Stimulated activated memory B cell treated with anti-CD40 and anti-IgM and Interleukin-4, amounts not matched to agents 10 μg/mL and 1 μg/mL and 100 μg/mL, for 72 hours (primary cell): ENCODE measurements around the gene KRCC1.
"Not testable (repeated sequence)": the region's sequence is repeated elsewhere in the genome, so short reads cannot be mapped to it uniquely, and the experiment has no call there.

Experiments used
- ATAC-seq: fragments of 150-1000 bp; cut with Tn5 transposase; 2 replicates; pipeline ENCODE4 v1.10.0; 2021
- H3K27ac Mint-ChIP-seq: one replicate; pipeline ENCODE4 v1.8.0; 2022; ENCODE audit warnings: mild to moderate bottlenecking, mixed read lengths
- H3K27me3 Mint-ChIP-seq: one replicate; pipeline ENCODE4 v1.8.0; 2022; ENCODE audit warnings: mixed read lengths
- H3K36me3 Mint-ChIP-seq: one replicate; pipeline ENCODE4 v1.8.0; 2022; ENCODE audit warnings: mixed read lengths
- H3K4me1 Mint-ChIP-seq: one replicate; pipeline ENCODE4 v1.8.0; 2022; ENCODE audit warnings: mixed read lengths
- H3K4me3 Mint-ChIP-seq: one replicate; pipeline ENCODE4 v1.8.0; 2022; ENCODE audit warnings: mild to moderate bottlenecking, moderate library complexity, mixed read lengths
- H3K9me3 Mint-ChIP-seq: one replicate; pipeline ENCODE4 v1.8.0; 2022; ENCODE audit warnings: mixed read lengths

Gene KRCC1

GRCh38 chr2:88006912-88007439 lies 48.6 kb downstream of the KRCC1 start:
- H3K36me3 Mint-ChIP-seq, result no peaks in the 10 kb centered on the region
- ATAC-seq, result no peak
- no peak overlapping the region for H3K27ac Mint-ChIP-seq
- no peaks in the 10 kb centered on the region for H3K9me3 Mint-ChIP-seq
- peaks cover 10% of the 10 kb centered on the region for H3K4me1 Mint-ChIP-seq
- H3K27me3 Mint-ChIP-seq, result no peaks in the 10 kb centered on the region
- no peak overlapping the region for H3K4me3 Mint-ChIP-seq

- H3K27me3 Mint-ChIP-seq, result no peaks in the 10 kb centered on the region
- peaks cover 21% of the 10 kb centered on the region for H3K4me1 Mint-ChIP-seq
- no peak for ATAC-seq
- no peak overlapping the region for H3K4me3 Mint-ChIP-seq
- no peaks in the 10 kb centered on the region for H3K36me3 Mint-ChIP-seq
- H3K9me3 Mint-ChIP-seq, result no peaks in the 10 kb centered on the region
- peak overlapping the region; percentile 16 for H3K27ac Mint-ChIP-seq
Measured at GRCh38 chr2:88005776-88006175, 49.8 kb downstream of the KRCC1 start.

- H3K27ac Mint-ChIP-seq, result peak overlapping the region; percentile 64
- no peak for ATAC-seq
Measured at GRCh38 chr2:88003074-88003755, 52.4 kb downstream of the KRCC1 start.

GRCh38 chr2:88002359-88002707 lies 53.2 kb downstream of the KRCC1 start:
- no peak for ATAC-seq
- H3K9me3 Mint-ChIP-seq, result no peaks in the 10 kb centered on the region
- H3K36me3 Mint-ChIP-seq, result no peaks in the 10 kb centered on the region
- H3K27ac Mint-ChIP-seq, result peak overlapping the region; percentile 72
- H3K4me3 Mint-ChIP-seq, result no peak overlapping the region
- H3K4me1 Mint-ChIP-seq, result peaks cover 21% of the 10 kb centered on the region
- no peaks in the 10 kb centered on the region for H3K27me3 Mint-ChIP-seq

More at GRCh38 chr2:88003074-88003755, 52.4 kb downstream of the KRCC1 start:
- H3K9me3 Mint-ChIP-seq, result no peaks in the 10 kb centered on the region
- H3K4me3 Mint-ChIP-seq, result no peak overlapping the region
- H3K36me3 Mint-ChIP-seq, result no peaks in the 10 kb centered on the region
- peaks cover 21% of the 10 kb centered on the region for H3K4me1 Mint-ChIP-seq
- no peaks in the 10 kb centered on the region for H3K27me3 Mint-ChIP-seq

DNA sequence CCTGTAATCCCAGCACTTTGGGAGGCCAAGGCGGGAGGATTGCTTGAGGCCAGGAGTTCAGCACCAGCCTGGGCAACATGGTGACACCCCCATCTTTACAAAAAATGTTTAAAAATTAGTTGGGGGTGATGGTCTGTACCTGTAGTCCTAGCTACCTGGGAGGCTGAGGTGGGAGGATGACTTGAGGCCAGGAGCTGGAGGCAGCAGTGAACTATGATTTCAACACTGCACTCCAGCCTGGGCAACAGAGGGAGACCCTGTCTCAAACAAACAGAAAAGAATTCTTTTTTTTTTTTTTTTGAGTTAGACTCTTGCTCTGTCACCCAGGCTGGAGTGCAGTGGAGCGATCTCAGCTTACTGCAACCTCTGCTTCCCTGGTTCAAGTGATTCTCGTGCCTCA lies 55.1 kb downstream of the KRCC1 start:
- Mint-ChIP-seq H3K4me1 (peaks cover 26% of the 10 kb centered on the region), H3K27ac (peak overlapping the region; percentile 72)
- not testable (repeated sequence) for H3K4me3 Mint-ChIP-seq, H3K27me3 Mint-ChIP-seq, H3K36me3 Mint-ChIP-seq, H3K9me3 Mint-ChIP-seq, ATAC-seq

DNA sequence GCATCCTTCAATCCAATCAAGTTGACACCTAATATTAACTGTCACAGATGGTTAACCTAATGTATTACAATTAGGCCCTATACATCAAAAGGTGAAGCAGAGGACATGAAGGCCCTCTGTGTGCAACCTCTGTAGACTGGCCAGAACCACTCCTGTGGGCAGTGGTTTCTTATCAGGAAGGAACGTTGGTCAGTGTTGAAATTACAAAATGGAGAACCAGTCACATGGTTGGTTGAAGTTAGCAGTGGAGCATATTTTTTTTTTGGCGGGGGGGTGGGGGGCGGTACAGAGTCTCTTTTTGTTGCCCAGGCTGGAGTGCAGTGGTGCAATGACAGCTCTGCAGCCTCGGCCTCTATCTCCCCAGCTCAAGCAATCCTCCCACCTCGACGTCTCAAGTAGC lies 59.0 kb downstream of the KRCC1 start:
- Mint-ChIP-seq H3K4me1 (peaks cover 20% of the 10 kb centered on the region), H3K9me3 (peaks cover 3% of the 10 kb centered on the region), H3K27ac (no peak overlapping the region), H3K4me3 (no peak overlapping the region), H3K36me3 (no peaks in the 10 kb centered on the region), H3K27me3 (no peaks in the 10 kb centered on the region)
- ATAC-seq, result no peak

DNA sequence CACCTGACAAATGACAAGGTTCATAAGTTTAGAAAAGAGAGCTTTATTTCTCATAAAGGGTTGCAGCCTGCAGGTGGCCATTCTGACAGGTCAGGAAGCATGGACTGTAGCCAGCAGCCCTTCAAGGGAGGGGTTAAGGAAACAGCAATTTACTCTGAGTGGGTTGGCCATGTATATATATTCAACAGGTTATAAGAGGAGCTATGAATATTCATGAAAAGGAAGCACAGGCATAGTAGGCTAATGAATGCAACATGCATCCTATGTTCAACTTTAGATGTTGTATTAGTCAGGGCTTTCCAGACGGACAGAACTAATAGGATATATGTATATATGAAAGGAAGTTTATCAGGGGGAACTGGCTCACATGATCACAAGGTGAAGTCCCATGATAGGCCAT lies 59.8 kb downstream of the KRCC1 start:
- H3K4me1 Mint-ChIP-seq, result peaks cover 13% of the 10 kb centered on the region
- H3K36me3 Mint-ChIP-seq, result no peaks in the 10 kb centered on the region
- H3K4me3 Mint-ChIP-seq, result no peak overlapping the region

GRCh38 chr2:87994304-87994850 lies 61.2 kb downstream of the KRCC1 start:
- H3K4me1 Mint-ChIP-seq, result peaks cover 13% of the 10 kb centered on the region
- not testable (repeated sequence) for H3K4me3 Mint-ChIP-seq, H3K36me3 Mint-ChIP-seq, H3K27me3 Mint-ChIP-seq, H3K9me3 Mint-ChIP-seq, ATAC-seq
- H3K27ac Mint-ChIP-seq, result peak overlapping the region; percentile 45

More for the DNA sequence above, 59.8 kb downstream of the KRCC1 start:
- ATAC-seq, result no peak
- Mint-ChIP-seq H3K9me3 (peaks cover 3% of the 10 kb centered on the region), H3K27me3 (no peaks in the 10 kb centered on the region), H3K27ac (peak overlapping the region; percentile 45)

DNA sequence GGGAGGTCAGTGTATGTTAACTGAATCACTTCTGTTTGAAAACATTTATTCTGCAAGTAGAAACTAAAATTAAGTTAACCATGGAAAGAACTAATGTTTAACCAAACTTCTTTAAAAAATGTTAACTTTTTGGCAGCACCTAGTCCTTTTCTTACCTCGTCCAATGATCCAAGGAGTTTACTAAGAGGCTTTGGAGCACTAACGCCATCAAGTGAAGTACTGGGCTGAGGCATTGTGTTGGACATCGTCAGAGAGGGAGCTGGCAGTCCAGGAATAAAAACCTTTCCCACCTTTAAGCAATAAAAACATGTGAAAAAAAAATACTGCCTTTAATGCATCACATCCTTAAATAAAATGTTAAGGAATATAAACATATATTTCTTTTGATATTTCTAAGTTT lies 63.0 kb downstream of the KRCC1 start:
- not testable (repeated sequence) for H3K36me3 Mint-ChIP-seq, H3K27ac Mint-ChIP-seq, H3K27me3 Mint-ChIP-seq, H3K9me3 Mint-ChIP-seq, H3K4me3 Mint-ChIP-seq, ATAC-seq
- peaks cover 13% of the 10 kb centered on the region for H3K4me1 Mint-ChIP-seq

GRCh38 chr2:87987473-87987872 lies 68.1 kb downstream of the KRCC1 start:
- H3K9me3 Mint-ChIP-seq, H3K27me3 Mint-ChIP-seq, H3K4me3 Mint-ChIP-seq, H3K4me1 Mint-ChIP-seq, H3K27ac Mint-ChIP-seq, ATAC-seq, H3K36me3 Mint-ChIP-seq: not testable (repeated sequence)

DNA sequence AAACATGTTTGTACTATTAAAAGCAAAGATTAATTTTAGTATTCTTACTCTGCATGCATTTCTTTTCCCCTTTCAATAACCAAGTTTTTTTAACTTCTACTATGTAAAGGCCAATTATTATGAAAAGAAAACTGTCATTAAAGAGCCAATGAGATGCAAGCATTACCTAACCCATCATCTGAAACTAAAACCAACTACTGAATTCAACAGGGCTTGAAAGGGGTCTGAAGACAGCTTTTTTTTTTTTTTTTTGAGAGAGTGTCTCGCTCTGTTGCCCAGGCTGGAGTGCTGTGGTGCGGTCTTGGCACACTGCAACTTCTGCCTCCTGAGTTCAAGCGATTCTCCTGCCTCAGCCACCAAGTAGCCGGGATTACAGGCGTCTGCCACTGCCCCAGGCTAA lies 69.7 kb downstream of the KRCC1 start:
- H3K4me1 Mint-ChIP-seq, H3K27ac Mint-ChIP-seq, H3K27me3 Mint-ChIP-seq, H3K9me3 Mint-ChIP-seq, H3K36me3 Mint-ChIP-seq, ATAC-seq, H3K4me3 Mint-ChIP-seq: not testable (repeated sequence)

DNA sequence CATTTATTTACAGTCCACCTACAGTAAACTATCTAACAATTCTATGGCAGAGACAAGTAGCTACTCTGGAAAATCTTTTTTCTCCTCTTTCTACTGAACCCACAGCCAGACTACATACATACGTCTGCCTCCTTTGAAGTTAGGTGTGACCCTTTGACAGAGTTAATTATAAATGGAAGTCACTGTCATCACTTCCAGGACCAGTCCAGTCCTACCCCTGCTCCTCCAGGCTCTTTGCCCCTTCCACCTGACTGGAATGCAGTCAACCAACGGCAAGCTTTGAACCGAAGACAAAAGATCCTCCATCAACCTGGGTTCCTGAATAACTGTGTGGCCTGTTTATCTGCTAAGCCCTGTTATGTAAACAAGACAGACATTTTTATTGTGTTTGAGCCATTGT lies 74.4 kb downstream of the KRCC1 start:
- ATAC-seq, H3K27ac Mint-ChIP-seq, H3K36me3 Mint-ChIP-seq, H3K4me3 Mint-ChIP-seq, H3K27me3 Mint-ChIP-seq, H3K4me1 Mint-ChIP-seq, H3K9me3 Mint-ChIP-seq: not testable (repeated sequence)
